HepG2 (cell line): Measurements from ENCODE around the gene LDLRAD3. TPM values are rescaled to one million over a fixed set of nuclear protein-coding genes. Genes with fewer than 3 reads are reported as not detected.

Source experiments
- ATAC-seq: fragments of 200-7000 bp; cut with Tn5 transposase; 3 replicates; pipeline ENCODE4 v1.9.1; 2020; ENCODE audit warnings: mild to moderate bottlenecking, moderate library complexity
- BruUV-seq: library from RNA; stranded (reverse); fragments of 400-500 nt; replicated peaks from 2 replicates; lab custom pipeline; 2021; lab: Mats Ljungman, UMichigan
- CTCF ChIA-PET: fragments of 300-600 bp; formaldehyde crosslinking; extraction: SDS; loops from one replicate; lab custom pipeline; 2021; ENCODE audit warnings: low total read pairs, inconsistent platforms, low intra/inter-chr PET ratio; lab: Yijun Ruan, JAX
- POLR2A ChIA-PET: fragments of 350-600 bp; sonication (Branson Sonifier 250); formaldehyde crosslinking; loops from one replicate; lab custom pipeline; 2020; ENCODE audit warnings: antibody characterized with exemption, inconsistent platforms; lab: Yijun Ruan, JAX
- DNase-seq: peaks from one replicate; pipeline ENCODE4 v3.0.0-alpha.2; 2015; ENCODE audit warnings: low spot score
- FAIRE-seq: peaks from 3 replicates; lab custom pipeline; 2011; peaks lifted over from hg19 to GRCh38; lab: Jason Lieb, UNC
- H2AFZ ChIP-seq: one replicate; pipeline ENCODE4 v1.6.1; 2011; ENCODE audit warnings: low read length, inconsistent platforms
- H3K27ac ChIP-seq: fragments of 300-600 bp; 3 replicates; pipeline ENCODE4 v1.8.0; 2011; ENCODE audit warnings: mixed run types, mild to moderate bottlenecking, mixed read lengths, low read length, inconsistent platforms; ENCODE audit not compliant: insufficient read depth; ENCODE audit errors: extremely low read length
- H3K27me3 ChIP-seq, 2 experiments: fragments of 200-600 bp in 1 of 2; 2 replicates in 1 of 2; 3 replicates in 1 of 2; pipeline versions ENCODE4 v1.6.0 to v1.8.0; 2011; ENCODE audit warnings: low read length in 2 of 2, mild to moderate bottlenecking in 2 of 2, moderate library complexity in 2 of 2, inconsistent platforms in 1 of 2; ENCODE audit not compliant: insufficient read depth in 2 of 2, control insufficient read depth in 1 of 2
- H3K36me3 ChIP-seq, 2 experiments: fragments of 200-600 bp in 1 of 2; replicated peaks in 1 of 2; 2 replicates in 1 of 2; 3 replicates in 1 of 2; pipeline versions ENCODE4 v1.5.1 to v1.8.0; 2011; ENCODE audit warnings: low read length in 2 of 2, inconsistent platforms in 1 of 2; ENCODE audit not compliant: insufficient read depth in 2 of 2, control insufficient read depth in 1 of 2
- H3K4me1 ChIP-seq: 2 replicates; pipeline ENCODE4 v1.5.1; 2012; ENCODE audit warnings: low read length, inconsistent platforms; ENCODE audit not compliant: insufficient read depth
- H3K4me2 ChIP-seq: 2 replicates; pipeline ENCODE4 v1.6.0; 2011; ENCODE audit warnings: low read depth, low read length, inconsistent platforms
- H3K4me3 ChIP-seq, 3 experiments: fragments of 200-600 bp in 1 of 3; sonication (generic), shearing (Covaris generic) in 1 of 3; replicated peaks in 1 of 3; 2 replicates each; pipeline ENCODE4 v1.5.1; 2011 to 2016; ENCODE audit warnings: low read length in 3 of 3, inconsistent platforms in 2 of 3, low read depth in 2 of 3, mild to moderate bottlenecking in 2 of 3, control low read depth in 1 of 3, mixed read lengths in 1 of 3; ENCODE audit not compliant: insufficient read depth in 1 of 3
- H3K79me2 ChIP-seq: one replicate; pipeline ENCODE4 v1.6.1; 2011; ENCODE audit warnings: low read length, inconsistent platforms; ENCODE audit not compliant: insufficient read depth
- H3K9ac ChIP-seq: 2 replicates; pipeline ENCODE4 v1.6.0; 2011; ENCODE audit warnings: mild to moderate bottlenecking, low read depth, low read length, inconsistent platforms; ENCODE audit not compliant: insufficient read depth
- H3K9me3 ChIP-seq: 2 replicates; pipeline ENCODE4 v1.5.1; 2012; ENCODE audit warnings: mild to moderate bottlenecking, low read length
- H4K20me1 ChIP-seq: 2 replicates; pipeline ENCODE4 v1.6.0; 2011; ENCODE audit warnings: inconsistent platforms, mild to moderate bottlenecking, low read length, moderate library complexity; ENCODE audit not compliant: insufficient read depth
- CENPX ChIP-seq: sonication (generic); formaldehyde crosslinking; IDR thresholded peaks from 2 replicates; pipeline ENCODE4 v1.9.0; 2021; ENCODE audit warnings: mild to moderate bottlenecking, missing genetic modification reagents, moderate library complexity
- FOSL1 ChIP-seq: sonication (generic); formaldehyde crosslinking; IDR thresholded peaks from 2 replicates; pipeline ENCODE4 v1.9.0; 2021; ENCODE audit warnings: missing genetic modification reagents, borderline replicate concordance
- MBD4 ChIP-seq: IDR thresholded peaks from 2 replicates; pipeline ENCODE4 v1.6.1; 2012; ENCODE audit warnings: low read length, inconsistent platforms, borderline replicate concordance
- PCBP1 ChIP-seq: fragments of 200-400 bp; formaldehyde crosslinking; IDR thresholded peaks from 2 replicates; pipeline ENCODE4 v1.6.1; 2017; ENCODE audit warnings: mild to moderate bottlenecking, low read depth, low read length, borderline replicate concordance
- ZNF274 ChIP-seq: sonication (generic); formaldehyde crosslinking; IDR thresholded peaks from 2 replicates; pipeline ENCODE4 v1.5.1; 2020; ENCODE audit warnings: mild to moderate bottlenecking, missing genetic modification reagents
- ZNF781 ChIP-seq: sonication (generic); formaldehyde crosslinking; IDR thresholded peaks from 2 replicates; pipeline ENCODE4 v1.5.1; 2020; ENCODE audit warnings: borderline replicate concordance, mild to moderate bottlenecking, missing genetic modification reagents; ENCODE audit errors: not compliant biosample characterization
- WGBS: methylation state at CpG from one replicate; pipeline ENCODE4 v1.1.6; 2017; ENCODE audit warnings: low lambda C conversion rate; 5-methylcytosine and 5-hydroxymethylcytosine counted together
- in situ Hi-C: cut with HindIII; loops from 2 replicates; pipeline ENCODE4 v1.10.0; 2017; ENCODE audit warnings: low pct_unique_long_range_greater_than_20kb; ENCODE audit not compliant: extremely low pct_ligation_motif_present
- intact Hi-C: fragments of 100-400 bp; cut with micrococcal nuclease; formaldehyde crosslinking; loops from one replicate; pipeline ENCODE4 v1.10.0; 2022; ENCODE audit not compliant: unreplicated experiment
- polyA plus RNA-seq, 8 experiments: library from polyadenylated mRNA; depleted of rRNA in 3 of 8; stranded (reverse) in 7 of 8; unstranded in 1 of 8; fragments of >200 nt; fragmentation: Illumina TruSeq in 4 of 8; extraction: Trizol in 4 of 8; gene quantifications; 2 replicates each; pipeline versions ENCODE4 v1.2.1 to v1.2.3, GENCODE V29; 2011 to 2016; ENCODE audit warnings: low read depth in 4 of 8, missing spikeins in 1 of 8, mixed read lengths in 1 of 8; ENCODE audit not compliant: insufficient read depth in 1 of 8
- total RNA-seq, 5 experiments: library from RNA; depleted of rRNA; stranded (reverse); fragments of >200 nt; fragmentation: Illumina TruSeq; extraction: Trizol; gene quantifications; 2 replicates each; pipeline ENCODE4 v1.2.3, GENCODE V29; 2016; ENCODE audit warnings: low read depth in 1 of 5
- TF ChIP-seq, protein P1 (sequence below): IDR thresholded peaks from 2 replicates; pipeline ENCODE4 v1.6.1; 2016; ENCODE audit warnings: low read depth
- TF ChIP-seq, protein P2 (sequence below), 2 experiments: sonication (generic) in 1 of 2; formaldehyde crosslinking in 1 of 2; IDR thresholded peaks; 2 replicates each; pipeline versions ENCODE4 v1.4.0 to v1.6.1; 2018 to 2020; ENCODE audit warnings: missing genetic modification reagents in 2 of 2, borderline replicate concordance in 1 of 2, low read depth in 1 of 2, mild to moderate bottlenecking in 1 of 2, missing biosample characterization in 1 of 2
- TF ChIP-seq, protein P3 (sequence below): sonication (generic); formaldehyde crosslinking; IDR thresholded peaks from 2 replicates; pipeline ENCODE4 v1.5.1; 2020; ENCODE audit warnings: missing genetic modification reagents, mild to moderate bottlenecking, borderline replicate concordance

The LDLRAD3 gene
- total and polyA plus RNA-seq, 2 of the 13 experiments (the other 11 are each of a cell fraction or from before 2014, with no cell fraction given), result 0.50 to 0.60 TPM

DNA sequence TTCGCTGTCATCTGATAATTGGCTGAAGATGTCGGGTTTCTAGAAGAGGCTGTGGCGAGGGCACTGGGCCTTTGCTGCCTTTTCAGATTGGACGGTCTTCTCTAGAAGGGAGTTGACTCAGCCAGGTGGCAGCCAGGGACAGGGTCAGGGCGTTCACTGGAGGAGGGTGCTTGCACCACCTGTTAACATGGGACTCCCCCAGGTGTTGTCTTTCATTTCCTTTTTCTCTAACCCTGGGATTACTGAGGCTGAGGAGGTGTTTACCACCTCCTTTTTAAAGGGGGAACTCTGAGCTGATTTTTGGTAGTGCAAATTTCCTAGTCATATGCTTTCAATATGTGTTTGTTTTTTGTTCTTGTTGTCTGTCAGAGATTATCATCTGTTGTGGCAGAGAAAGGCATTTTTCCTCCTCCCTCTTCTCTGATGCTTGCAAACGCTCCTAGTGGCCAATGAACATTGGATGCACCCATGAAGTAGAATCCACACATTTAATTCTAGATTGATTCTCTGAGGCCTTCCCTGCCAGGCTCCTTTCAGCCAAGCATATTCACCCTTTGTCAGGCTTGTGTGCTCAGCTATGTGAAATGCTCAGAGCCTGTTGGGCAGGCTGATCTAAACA lies 54.1 kb downstream of the LDLRAD3 start (continued):
- TF ChIP-seq, protein P1, sequence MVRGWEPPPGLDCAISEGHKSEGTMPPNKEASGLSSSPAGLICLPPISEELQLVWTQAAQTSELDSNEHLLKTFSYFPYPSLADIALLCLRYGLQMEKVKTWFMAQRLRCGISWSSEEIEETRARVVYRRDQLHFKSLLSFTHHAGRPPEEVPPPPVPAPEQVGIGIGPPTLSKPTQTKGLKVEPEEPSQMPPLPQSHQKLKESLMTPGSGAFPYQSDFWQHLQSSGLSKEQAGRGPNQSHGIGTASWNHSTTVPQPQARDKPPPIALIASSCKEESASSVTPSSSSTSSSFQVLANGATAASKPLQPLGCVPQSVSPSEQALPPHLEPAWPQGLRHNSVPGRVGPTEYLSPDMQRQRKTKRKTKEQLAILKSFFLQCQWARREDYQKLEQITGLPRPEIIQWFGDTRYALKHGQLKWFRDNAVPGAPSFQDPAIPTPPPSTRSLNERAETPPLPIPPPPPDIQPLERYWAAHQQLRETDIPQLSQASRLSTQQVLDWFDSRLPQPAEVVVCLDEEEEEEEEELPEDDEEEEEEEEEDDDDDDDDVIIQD (CRISPR knock-in tag), result no peak

DNA sequence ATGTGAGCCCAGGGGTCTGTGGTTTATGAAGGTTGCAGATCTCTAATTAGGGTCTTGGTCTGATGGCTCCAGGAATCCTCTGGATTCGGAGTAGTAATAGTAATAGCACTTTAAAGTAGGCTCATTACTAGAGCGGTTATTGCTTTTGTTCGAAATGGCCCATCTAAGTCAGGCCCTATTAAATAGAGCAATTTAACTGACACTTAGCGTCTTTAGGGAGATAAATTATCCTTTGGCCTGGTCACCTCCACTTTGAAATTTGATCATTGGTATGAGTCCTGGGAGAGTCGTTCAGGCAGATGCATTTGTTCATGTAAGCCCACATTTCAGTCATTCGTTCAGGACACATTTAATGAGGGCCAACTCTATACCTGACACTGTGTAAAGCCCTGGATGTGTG lies 54.8 kb downstream of the LDLRAD3 start:
- no peak for FAIRE-seq
- H3K9ac ChIP-seq, result no peak overlapping the region
- no peak overlapping the region for H2AFZ ChIP-seq
- H3K27me3 ChIP-seq, result peaks cover 0 to 7% of the 10 kb centered on the region in 2 experiments; a peak in 2 of 5 replicates
- intact Hi-C loops, result no loop called here
- ATAC-seq, result no peak
- BruUV-seq, result no TSS peak
- no peak overlapping the region for H3K4me3 ChIP-seq
- no peak for DNase-seq
- H3K9me3 ChIP-seq, result no peaks in the 10 kb centered on the region
- WGBS, result 45% methylated on average over 5 of the region's 6 CpGs
- POLR2A ChIA-PET, result no interaction called here
- H4K20me1 ChIP-seq, result no peaks in the 10 kb centered on the region
- H3K4me2 ChIP-seq, result no peak overlapping the region
- in situ Hi-C loops, result no loop called here
- no peaks in the 10 kb centered on the region for H3K4me1 ChIP-seq
- H3K79me2 ChIP-seq, result no peaks in the 10 kb centered on the region
- CTCF ChIA-PET, result no interaction called here
- H3K27ac ChIP-seq, result no peak overlapping the region
- H3K36me3 ChIP-seq, result no peaks in the 10 kb centered on the region
- TF ChIP-seq PCBP1 (no peak), ZNF781 (CRISPR knock-in tag) (no peak), FOSL1 (no peak), ZNF274 (CRISPR knock-in tag) (no peak), MBD4 (no peak), CENPX (CRISPR knock-in tag) (no peak)
- TF ChIP-seq, protein P2, sequence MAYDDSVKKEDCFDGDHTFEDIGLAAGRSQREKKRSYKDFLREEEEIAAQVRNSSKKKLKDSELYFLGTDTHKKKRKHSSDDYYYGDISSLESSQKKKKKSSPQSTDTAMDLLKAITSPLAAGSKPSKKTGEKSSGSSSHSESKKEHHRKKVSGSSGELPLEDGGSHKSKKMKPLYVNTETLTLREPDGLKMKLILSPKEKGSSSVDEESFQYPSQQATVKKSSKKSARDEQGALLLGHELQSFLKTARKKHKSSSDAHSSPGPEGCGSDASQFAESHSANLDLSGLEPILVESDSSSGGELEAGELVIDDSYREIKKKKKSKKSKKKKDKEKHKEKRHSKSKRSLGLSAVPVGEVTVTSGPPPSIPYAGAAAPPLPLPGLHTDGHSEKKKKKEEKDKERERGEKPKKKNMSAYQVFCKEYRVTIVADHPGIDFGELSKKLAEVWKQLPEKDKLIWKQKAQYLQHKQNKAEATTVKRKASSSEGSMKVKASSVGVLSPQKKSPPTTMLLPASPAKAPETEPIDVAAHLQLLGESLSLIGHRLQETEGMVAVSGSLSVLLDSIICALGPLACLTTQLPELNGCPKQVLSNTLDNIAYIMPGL (CRISPR knock-in tag; IDR thresholded peaks at IDR 0.05; ENCODE audit: borderline replicate concordance in 1 of 2, low read depth in 1 of 2), result no peak
- TF ChIP-seq, protein P3, sequence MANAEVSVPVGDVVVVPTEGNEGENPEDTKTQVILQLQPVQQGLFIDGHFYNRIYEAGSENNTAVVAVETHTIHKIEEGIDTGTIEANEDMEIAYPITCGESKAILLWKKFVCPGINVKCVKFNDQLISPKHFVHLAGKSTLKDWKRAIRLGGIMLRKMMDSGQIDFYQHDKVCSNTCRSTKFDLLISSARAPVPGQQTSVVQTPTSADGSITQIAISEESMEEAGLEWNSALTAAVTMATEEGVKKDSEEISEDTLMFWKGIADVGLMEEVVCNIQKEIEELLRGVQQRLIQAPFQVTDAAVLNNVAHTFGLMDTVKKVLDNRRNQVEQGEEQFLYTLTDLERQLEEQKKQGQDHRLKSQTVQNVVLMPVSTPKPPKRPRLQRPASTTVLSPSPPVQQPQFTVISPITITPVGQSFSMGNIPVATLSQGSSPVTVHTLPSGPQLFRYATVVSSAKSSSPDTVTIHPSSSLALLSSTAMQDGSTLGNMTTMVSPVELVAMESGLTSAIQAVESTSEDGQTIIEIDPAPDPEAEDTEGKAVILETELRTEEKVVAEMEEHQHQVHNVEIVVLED (CRISPR knock-in tag), result no peak
